Right lung (tissue), 5 donors: ENCODE measurements around the gene PES1. TPM values are rescaled to one million over a fixed set of nuclear protein-coding genes. Genes with fewer than 3 reads are reported as not detected.
"Not testable (repeated sequence)": the region's sequence is repeated elsewhere in the genome, so short reads cannot be mapped to it uniquely, and the experiment has no call there.

Experiments
- DNase-seq, 2 donors: peaks; one replicate each; pipeline ENCODE4 v3.0.0-alpha.2; 2013
- polyA plus RNA-seq, 5 donors: library from polyadenylated mRNA; unstranded; fragments of 120-200 nt; gene quantifications; one replicate each; pipeline versions ENCODE4 v1.2.1 to v1.2.3, GENCODE V29; 2013; ENCODE audit warnings: inconsistent platforms in 1 of 5, low replicate concordance in 1 of 5; ENCODE audit not compliant: insufficient read length in 5 of 5, insufficient read depth in 1 of 5

The PES1 gene
- polyA plus RNA-seq, 5 donors: 53.2 to 76.6 (median 63.4) TPM

GRCh38 chr22:30610299-30610698 is 18.6 kb upstream of the PES1 start:
- no peak for DNase-seq

GRCh38 chr22:30609260-30610185 is 17.8 kb upstream of the PES1 start:
- no peak for DNase-seq

- DNase-seq: no peak
Measured at GRCh38 chr22:30607939-30608338, 16.2 kb upstream of the PES1 start.

- DNase-seq: no peak
Measured at GRCh38 chr22:30607300-30607930, 15.7 kb upstream of the PES1 start.

GRCh38 chr22:30606455-30607299 is 15.0 kb upstream of the PES1 start, which contains the start of gene TCN2:
TCN2 (plus strand) TSS chr22:30607174; CDS start chr22:30607332, 158 bp downstream.
- DNase-seq: peak; percentile 71 to 76

GRCh38 chr22:30605449-30606110 is 13.9 kb upstream of the PES1 start:
- DNase-seq: no peak

- DNase-seq: no peak
Measured at GRCh38 chr22:30604723-30605122, 13.0 kb upstream of the PES1 start.

- no peak for DNase-seq
Measured at GRCh38 chr22:30603801-30604200, 12.1 kb upstream of the PES1 start.

GRCh38 chr22:30602049-30602448 is 10.3 kb upstream of the PES1 start:
- no peak for DNase-seq

GRCh38 chr22:30601464-30601863 is 9.8 kb upstream of the PES1 start:
- DNase-seq: no peak

- DNase-seq: no peak
Measured at GRCh38 chr22:30600921-30601320, 9.2 kb upstream of the PES1 start.

- DNase-seq: no peak
Measured at GRCh38 chr22:30598986-30599385, 7.3 kb upstream of the PES1 start.

GRCh38 chr22:30596886-30597285 is 5.2 kb upstream of the PES1 start:
- DNase-seq: no peak

GRCh38 chr22:30596199-30596598 is 4.5 kb upstream of the PES1 start:
- DNase-seq: no peak

- DNase-seq: not testable (repeated sequence)
Measured at GRCh38 chr22:30592360-30592713, 627 bp upstream of the PES1 start.

GRCh38 chr22:30591191-30591587 is 521 bp downstream of the PES1 start:
- DNase-seq: no peak

GRCh38 chr22:30586414-30586813 is 5.3 kb downstream of the PES1 start:
- no peak for DNase-seq

GRCh38 chr22:30584441-30584840 is 7.3 kb downstream of the PES1 start:
- DNase-seq: no peak

- no peak for DNase-seq
Measured at GRCh38 chr22:30582788-30583545, 8.7 kb downstream of the PES1 start.

GRCh38 chr22:30582051-30582450 is 9.7 kb downstream of the PES1 start:
- DNase-seq: no peak

GRCh38 chr22:30580896-30581295 is 10.8 kb downstream of the PES1 start:
- no peak for DNase-seq
